HG02588 (cell line): Measurements from ENCODE around the gene ZNF629.

ENCODE experiments used
- ATAC-seq: cut with Tn5 transposase; IDR thresholded peaks from one replicate; pipeline ENCODE4 v1.9.1; 2021; ENCODE audit warnings: mild to moderate bottlenecking, moderate library complexity; ENCODE audit not compliant: unreplicated experiment

The ZNF629 gene

GRCh38 chr16:30786115-30786935 is 680 bp downstream of the ZNF629 start:
- no peak for ATAC-seq

GRCh38 chr16:30785126-30786106 is 1.6 kb downstream of the ZNF629 start:
- ATAC-seq = no peak

GRCh38 chr16:30784215-30784614 is 2.8 kb downstream of the ZNF629 start:
- no peak for ATAC-seq

- no peak for ATAC-seq
Measured at GRCh38 chr16:30783280-30784109, 3.5 kb downstream of the ZNF629 start.

GRCh38 chr16:30782486-30783279 is 4.3 kb downstream of the ZNF629 start:
- no peak for ATAC-seq

GRCh38 chr16:30780549-30780948 is 6.5 kb downstream of the ZNF629 start:
- no peak for ATAC-seq

- no peak for ATAC-seq
Measured at GRCh38 chr16:30780021-30780420, 7.0 kb downstream of the ZNF629 start.

GRCh38 chr16:30779596-30779995 is 7.4 kb downstream of the ZNF629 start:
- no peak for ATAC-seq

- ATAC-seq = no peak
Measured at GRCh38 chr16:30778549-30779244, 8.3 kb downstream of the ZNF629 start.

GRCh38 chr16:30777591-30778297 is 9.3 kb downstream of the ZNF629 start:
- no peak for ATAC-seq

- peak; percentile 44 for ATAC-seq
Measured at GRCh38 chr16:30775392-30776188, 11.4 kb downstream of the ZNF629 start.

- no peak for ATAC-seq
Measured at GRCh38 chr16:30775131-30775391, 11.9 kb downstream of the ZNF629 start.

GRCh38 chr16:30774367-30775130 is 12.5 kb downstream of the ZNF629 start:
- no peak for ATAC-seq

GRCh38 chr16:30773826-30774225 is 13.2 kb downstream of the ZNF629 start:
- ATAC-seq = no peak

GRCh38 chr16:30771726-30772125 is 15.3 kb downstream of the ZNF629 start:
- ATAC-seq = no peak

- no peak for ATAC-seq
Measured at GRCh38 chr16:30769379-30770089, 17.5 kb downstream of the ZNF629 start.
